GM18858 (cell line): ENCODE measurements around the gene VIPR2.
"Not testable (repeated sequence)": the region's sequence is repeated elsewhere in the genome, so short reads cannot be mapped to it uniquely, and the experiment has no call there.

Experiments
- ATAC-seq: cut with Tn5 transposase; IDR thresholded peaks from one replicate; pipeline ENCODE4 v1.9.1; 2021; ENCODE audit not compliant: unreplicated experiment

Gene VIPR2

GRCh38 chr7:159105832-159106811 lies 38.5 kb downstream of the VIPR2 start:
- ATAC-seq = no peak

GRCh38 chr7:159105066-159105780 lies 39.4 kb downstream of the VIPR2 start:
- no peak for ATAC-seq

GRCh38 chr7:159104188-159104920 lies 40.3 kb downstream of the VIPR2 start:
- ATAC-seq = no peak

- ATAC-seq = no peak
Observed at GRCh38 chr7:159103382-159104187, 41.1 kb downstream of the VIPR2 start.

- no peak for ATAC-seq
Observed at GRCh38 chr7:159102681-159103381, 41.8 kb downstream of the VIPR2 start.

GRCh38 chr7:159101661-159102091 lies 43.0 kb downstream of the VIPR2 start:
- not testable (repeated sequence) for ATAC-seq

- not testable (repeated sequence) for ATAC-seq
Observed at GRCh38 chr7:159101083-159101395, 43.6 kb downstream of the VIPR2 start.

- not testable (repeated sequence) for ATAC-seq
Observed at GRCh38 chr7:159100281-159101082, 44.2 kb downstream of the VIPR2 start.

GRCh38 chr7:159099711-159100231 lies 44.9 kb downstream of the VIPR2 start:
- no peak for ATAC-seq

GRCh38 chr7:159098811-159099655 lies 45.6 kb downstream of the VIPR2 start:
- no peak for ATAC-seq

GRCh38 chr7:159098424-159098786 lies 46.3 kb downstream of the VIPR2 start:
- no peak for ATAC-seq

- ATAC-seq = no peak
Observed at GRCh38 chr7:159097661-159098423, 46.8 kb downstream of the VIPR2 start.

GRCh38 chr7:159096736-159097581 lies 47.7 kb downstream of the VIPR2 start:
- no peak for ATAC-seq

- ATAC-seq = no peak
Observed at GRCh38 chr7:159095979-159096411, 48.7 kb downstream of the VIPR2 start.

- ATAC-seq = no peak
Observed at GRCh38 chr7:159094919-159095915, 49.5 kb downstream of the VIPR2 start.
